C4-2B (cell line): ENCODE data around the gene CCDC83.

Source experiments
- H3K27ac ChIP-seq: fragments of 450-650 bp; 2 replicates; pipeline ENCODE4 v1.5.1; 2017
- ZFX ChIP-seq: fragments of 450-650 bp; IDR thresholded peaks from 2 replicates; pipeline ENCODE4 v1.6.1; 2017
- TF ChIP-seq, protein P1 (sequence below): fragments of 450-650 bp; conservative IDR thresholded peaks from 2 replicates; pipeline ENCODE4 v1.5.1; 2017; ENCODE audit warnings: mild to moderate bottlenecking

CCDC83 gene

DNA sequence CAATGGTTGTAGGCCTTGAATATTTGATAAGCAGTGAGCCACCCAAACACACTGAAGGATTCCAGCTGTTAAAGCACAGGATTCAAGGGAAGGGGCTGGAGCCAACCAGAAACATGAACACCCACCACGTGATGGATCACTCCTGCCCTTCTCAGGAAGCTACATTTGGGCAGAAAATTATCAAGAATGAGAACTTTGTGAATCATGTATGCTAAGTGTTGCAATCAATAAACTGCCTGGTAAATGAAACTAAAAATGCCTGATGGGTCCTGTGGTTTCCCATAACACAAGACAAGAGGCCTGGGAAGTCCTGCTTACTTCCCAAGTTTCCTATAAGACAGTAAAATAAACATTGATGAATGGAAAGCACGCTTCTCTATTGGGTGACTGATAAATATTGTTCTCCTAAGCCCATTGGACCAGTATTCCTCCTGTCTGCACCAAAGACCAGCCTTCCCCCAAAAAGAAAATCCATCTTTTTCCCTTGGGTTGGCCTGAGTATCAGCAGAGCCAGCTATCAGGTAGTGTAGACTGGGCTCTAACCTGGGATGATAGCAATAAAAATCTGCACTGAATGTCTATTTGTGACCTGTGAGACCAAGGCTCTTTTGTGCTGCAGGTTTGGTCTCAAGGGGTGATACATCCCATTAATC lies 98.4 kb downstream of the CCDC83 start:
- H3K27ac ChIP-seq: no peak overlapping the region
- TF ChIP-seq ZFX: no peak
- TF ChIP-seq, protein P1, sequence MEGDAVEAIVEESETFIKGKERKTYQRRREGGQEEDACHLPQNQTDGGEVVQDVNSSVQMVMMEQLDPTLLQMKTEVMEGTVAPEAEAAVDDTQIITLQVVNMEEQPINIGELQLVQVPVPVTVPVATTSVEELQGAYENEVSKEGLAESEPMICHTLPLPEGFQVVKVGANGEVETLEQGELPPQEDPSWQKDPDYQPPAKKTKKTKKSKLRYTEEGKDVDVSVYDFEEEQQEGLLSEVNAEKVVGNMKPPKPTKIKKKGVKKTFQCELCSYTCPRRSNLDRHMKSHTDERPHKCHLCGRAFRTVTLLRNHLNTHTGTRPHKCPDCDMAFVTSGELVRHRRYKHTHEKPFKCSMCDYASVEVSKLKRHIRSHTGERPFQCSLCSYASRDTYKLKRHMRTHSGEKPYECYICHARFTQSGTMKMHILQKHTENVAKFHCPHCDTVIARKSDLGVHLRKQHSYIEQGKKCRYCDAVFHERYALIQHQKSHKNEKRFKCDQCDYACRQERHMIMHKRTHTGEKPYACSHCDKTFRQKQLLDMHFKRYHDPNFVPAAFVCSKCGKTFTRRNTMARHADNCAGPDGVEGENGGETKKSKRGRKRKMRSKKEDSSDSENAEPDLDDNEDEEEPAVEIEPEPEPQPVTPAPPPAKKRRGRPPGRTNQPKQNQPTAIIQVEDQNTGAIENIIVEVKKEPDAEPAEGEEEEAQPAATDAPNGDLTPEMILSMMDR: no peak

DNA sequence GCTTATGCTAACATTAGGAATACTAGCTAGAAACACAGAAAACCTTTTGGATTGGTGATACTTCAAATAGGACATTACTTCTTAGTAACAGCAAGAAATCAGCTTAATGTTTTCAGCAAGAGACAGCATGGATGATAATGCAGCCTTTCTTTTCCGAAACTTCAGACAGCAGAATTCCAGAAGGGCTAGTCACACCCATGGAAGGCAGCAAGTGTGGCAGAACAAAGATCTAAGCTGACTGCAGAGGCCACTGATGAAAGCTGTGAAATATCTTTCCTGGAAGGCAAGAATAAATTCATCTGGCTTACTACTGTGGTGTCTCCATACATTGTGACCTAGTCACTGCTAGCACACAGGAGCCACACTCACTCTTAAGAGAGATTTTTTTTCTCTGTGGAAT lies 100.3 kb downstream of the CCDC83 start:
- no peak for TF ChIP-seq ZFX
- TF ChIP-seq, protein P1: no peak

DNA sequence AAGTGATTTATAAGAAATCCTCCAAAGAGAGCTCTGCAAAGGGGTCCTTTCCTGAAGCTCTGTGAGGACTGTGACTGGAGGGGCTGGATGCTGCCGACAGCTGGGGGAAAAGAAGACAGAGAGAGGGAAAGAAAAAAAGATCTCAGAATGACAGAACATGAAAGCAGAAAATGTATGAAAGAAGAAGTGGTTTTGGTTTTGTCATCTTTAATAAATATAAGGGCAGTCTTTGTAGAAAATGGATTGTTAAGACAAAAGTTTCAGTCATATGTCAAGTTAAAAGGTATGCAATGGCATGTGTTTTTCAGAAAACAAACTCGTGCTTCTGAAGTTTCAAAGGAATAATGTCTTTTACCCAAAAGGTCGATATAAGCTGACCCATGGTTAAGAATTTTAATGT lies 105.5 kb downstream of the CCDC83 start:
- TF ChIP-seq ZFX: no peak
- TF ChIP-seq, protein P1: no peak
- H3K27ac ChIP-seq: no peak overlapping the region

More for the DNA sequence above, 100.3 kb downstream of the CCDC83 start:
- H3K27ac ChIP-seq: no peak overlapping the region

DNA sequence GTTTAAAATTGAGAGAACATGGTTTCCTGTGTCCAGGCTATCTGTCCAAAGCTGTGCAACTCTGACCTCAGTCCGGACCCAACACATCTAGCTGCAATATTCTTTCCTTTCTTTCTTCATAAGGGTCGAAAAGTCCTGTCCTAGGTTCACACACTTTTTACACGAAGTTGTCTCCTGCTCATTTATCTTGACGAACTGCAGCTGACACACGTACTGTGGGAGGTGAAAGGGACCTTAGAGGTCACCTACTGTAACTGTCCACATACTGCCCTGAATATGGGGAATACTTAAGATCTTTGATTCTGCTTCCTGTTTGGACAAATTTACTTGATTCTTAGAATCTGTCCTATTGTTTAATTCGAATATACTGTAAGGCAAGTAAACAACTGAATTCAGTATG lies 105.9 kb downstream of the CCDC83 start:
- H3K27ac ChIP-seq: no peak overlapping the region
- no peak for TF ChIP-seq ZFX
- TF ChIP-seq, protein P1: no peak

DNA sequence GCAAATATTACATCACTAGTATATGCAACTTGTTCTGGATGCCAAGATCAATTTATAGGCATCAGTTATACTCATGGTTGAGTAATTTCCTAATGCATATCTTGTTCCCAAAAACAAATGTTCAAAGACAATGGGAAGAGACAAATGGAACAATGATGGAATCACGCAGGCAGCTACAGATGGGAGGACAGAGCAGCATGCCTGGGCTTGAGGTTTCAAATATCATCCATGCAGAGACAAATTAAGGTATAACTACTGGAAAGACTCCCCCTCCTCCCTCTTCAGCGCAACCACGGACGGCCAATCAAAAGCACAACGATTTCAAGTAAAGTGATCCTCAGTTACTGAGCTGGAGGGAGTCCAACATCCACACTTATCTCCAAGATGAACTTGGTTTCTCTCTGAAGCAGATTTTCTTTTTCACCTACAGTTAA lies 106.8 kb downstream of the CCDC83 start:
- no peak overlapping the region for H3K27ac ChIP-seq
- TF ChIP-seq, protein P1: no peak
- no peak for TF ChIP-seq ZFX

DNA sequence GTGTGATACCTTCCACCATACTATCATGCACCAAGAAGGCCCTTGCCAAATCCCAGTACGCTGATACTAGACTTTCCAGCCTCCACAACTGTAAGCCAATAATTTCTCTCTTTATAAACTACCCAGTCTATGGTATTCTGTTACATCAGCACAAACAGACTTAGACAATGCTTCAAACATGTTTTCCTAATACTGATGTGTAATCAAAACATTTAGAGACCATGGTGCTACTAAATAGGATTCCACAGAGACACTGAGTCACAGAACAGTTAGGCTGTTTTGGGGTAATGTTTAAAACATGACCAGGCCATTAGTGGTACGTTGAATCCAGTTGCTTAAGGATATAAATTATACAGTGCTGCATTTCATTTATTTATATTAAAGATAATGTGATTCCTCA lies 110.0 kb downstream of the CCDC83 start:
- H3K27ac ChIP-seq: no peak overlapping the region
- TF ChIP-seq, protein P1: no peak
- no peak for TF ChIP-seq ZFX

DNA sequence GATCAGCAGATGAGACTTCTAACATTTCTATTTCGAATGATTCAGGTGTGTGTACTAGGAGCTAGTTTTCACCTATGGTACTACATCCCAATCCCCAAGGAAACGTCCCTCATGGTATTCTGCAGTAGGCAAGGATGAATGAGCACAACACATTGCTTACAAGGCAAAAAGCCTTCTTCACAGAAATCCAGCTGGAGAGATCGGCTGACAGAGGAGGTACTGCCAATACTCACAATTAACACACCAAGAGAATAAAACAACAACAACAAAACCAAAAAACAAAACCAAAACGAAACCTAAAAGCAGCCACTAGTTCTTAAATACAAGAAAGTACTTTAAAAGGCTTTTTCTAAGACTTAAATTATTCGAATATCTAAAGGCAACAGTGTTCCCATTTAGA lies 112.3 kb downstream of the CCDC83 start:
- no peak overlapping the region for H3K27ac ChIP-seq
- TF ChIP-seq ZFX: no peak
- TF ChIP-seq, protein P1: no peak
